Subcutaneous abdominal adipose tissue (tissue), 5 donors: ENCODE measurements around the gene ROBO1.

Experiments used
- H3K27ac ChIP-seq: one replicate; pipeline ENCODE4 v1.7.0; 2013; ENCODE audit warnings: low read depth, mild to moderate bottlenecking, inconsistent platforms, low read length, moderate library complexity
- H3K27me3 ChIP-seq, 5 donors: one replicate each; pipeline ENCODE4 v1.7.0; 2013; ENCODE audit warnings: low read length in 5 of 5, inconsistent platforms in 1 of 5; ENCODE audit not compliant: control insufficient read depth in 5 of 5, insufficient read depth in 4 of 5
- H3K36me3 ChIP-seq, 5 donors: one replicate each; pipeline ENCODE4 v1.7.0; 2013; ENCODE audit warnings: low read length in 5 of 5; ENCODE audit not compliant: control insufficient read depth in 5 of 5, insufficient read depth in 5 of 5
- H3K4me1 ChIP-seq, 5 donors: one replicate each; pipeline ENCODE4 v1.7.0; 2013; ENCODE audit warnings: low read length in 5 of 5, mild to moderate bottlenecking in 3 of 5, moderate library complexity in 1 of 5; ENCODE audit not compliant: control insufficient read depth in 5 of 5, insufficient read depth in 5 of 5
- H3K4me3 ChIP-seq, 5 donors: one replicate each; pipeline ENCODE4 v1.7.0; 2013; ENCODE audit warnings: low read length in 5 of 5, low read depth in 1 of 5
- H3K9ac ChIP-seq, 5 donors: one replicate each; pipeline ENCODE4 v1.7.0; 2013; ENCODE audit warnings: low read length in 5 of 5, mild to moderate bottlenecking in 4 of 5, moderate library complexity in 3 of 5
- H3K9me3 ChIP-seq, 5 donors: one replicate each; pipeline ENCODE4 v1.7.0; 2013; ENCODE audit warnings: low read length in 5 of 5; ENCODE audit not compliant: control insufficient read depth in 5 of 5
- donor health status: healthy.
- donor health status: healthy.
- donor health status: healthy.
- donor health status: healthy.
- donor health status: healthy.

The ROBO1 gene

DNA sequence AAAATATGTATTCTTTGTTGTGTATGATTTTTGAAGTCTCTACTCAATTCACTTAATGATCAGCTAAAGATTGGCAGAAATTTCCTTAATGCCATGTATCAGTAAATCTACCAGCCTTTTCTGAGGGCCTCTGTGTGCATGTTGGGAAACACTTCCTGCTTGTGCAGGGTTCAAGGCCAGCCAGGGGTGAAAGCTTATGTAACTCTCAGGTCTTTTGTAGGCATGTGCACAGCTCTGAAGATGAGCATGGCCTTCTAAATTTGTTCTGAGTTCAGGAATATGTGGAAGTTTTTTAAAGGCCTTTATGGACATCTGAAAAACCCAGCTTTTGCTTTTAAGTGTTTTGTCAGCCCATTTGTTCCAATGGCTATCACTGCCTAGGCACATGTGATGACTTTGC, 82.7 kb downstream of the ROBO1 start:
- Histone ChIP-seq H3K27me3 (no peaks in the 10 kb centered on the region), H3K9ac (no peak overlapping the region), H3K4me3 (no peak overlapping the region), H3K36me3 (no peaks in the 10 kb centered on the region), H3K9me3 (peaks cover 0 to 4% (median 0%) of the 10 kb centered on the region in 5 donors), H3K4me1 (no peaks in the 10 kb centered on the region), H3K27ac (no peak overlapping the region)

DNA sequence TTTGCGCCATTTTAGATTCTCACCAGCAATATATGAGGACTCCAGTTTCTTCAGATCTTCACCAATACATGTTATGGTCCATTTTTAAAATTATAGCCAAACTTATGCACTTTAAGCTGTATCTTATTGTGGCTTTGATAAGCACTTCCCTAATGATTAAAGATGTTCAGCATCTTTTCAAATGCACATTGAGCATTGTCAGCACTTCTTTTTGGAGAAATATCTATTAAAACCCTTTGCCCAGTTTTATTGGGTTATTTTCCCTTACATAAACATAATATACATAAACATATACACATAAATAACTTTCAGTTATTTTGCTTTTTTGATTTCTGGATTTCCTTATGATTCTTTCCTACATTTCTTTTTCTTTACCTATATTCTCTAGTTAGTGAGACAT, 83.8 kb downstream of the ROBO1 start:
- Histone ChIP-seq H3K9me3 (peaks cover 0 to 4% (median 0%) of the 10 kb centered on the region in 5 donors), H3K27ac (no peak overlapping the region), H3K4me1 (no peaks in the 10 kb centered on the region), H3K36me3 (no peaks in the 10 kb centered on the region), H3K27me3 (no peaks in the 10 kb centered on the region), H3K9ac (no peak overlapping the region), H3K4me3 (no peak overlapping the region)

DNA sequence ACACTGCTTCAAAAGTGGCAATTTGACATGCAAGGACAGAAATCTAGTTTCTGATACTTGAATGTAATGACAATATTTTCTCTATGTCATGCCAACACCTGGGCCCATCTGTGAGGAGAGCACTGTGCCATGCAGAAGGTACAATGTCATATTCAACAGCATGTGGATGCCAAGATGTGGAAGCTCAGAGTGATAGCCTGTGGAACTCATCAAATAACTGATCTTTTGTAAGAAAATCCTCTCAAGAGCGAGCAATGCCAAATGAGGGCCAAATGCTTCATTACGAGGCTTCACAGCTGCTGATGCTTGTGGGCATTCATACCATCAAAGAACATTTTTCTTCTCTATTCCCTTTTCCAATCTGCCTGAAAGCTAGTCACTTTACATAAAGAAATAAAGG, 95.1 kb downstream of the ROBO1 start:
- Histone ChIP-seq H3K27me3 (no peaks in the 10 kb centered on the region), H3K36me3 (no peaks in the 10 kb centered on the region), H3K4me3 (no peak overlapping the region), H3K9ac (no peak overlapping the region), H3K27ac (no peak overlapping the region), H3K4me1 (no peaks in the 10 kb centered on the region), H3K9me3 (no peaks in the 10 kb centered on the region)

DNA sequence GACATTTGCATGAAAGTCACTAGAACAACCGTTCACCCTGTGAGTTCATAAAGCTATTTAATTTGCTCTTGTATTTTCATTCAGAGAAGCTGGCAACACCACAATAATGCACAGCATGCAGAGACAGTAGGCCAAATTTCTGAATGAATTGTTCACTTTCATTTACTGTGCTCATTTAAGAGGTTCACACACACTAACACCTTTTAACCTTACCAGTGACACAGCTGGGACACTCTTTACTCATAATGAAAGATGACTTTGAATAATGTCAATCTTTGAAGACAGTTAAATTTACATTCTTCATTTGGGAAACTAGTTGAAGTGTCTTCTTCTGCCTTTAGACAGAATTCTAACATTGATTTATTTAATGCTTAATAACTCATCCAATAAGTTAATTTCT, 95.7 kb downstream of the ROBO1 start:
- Histone ChIP-seq H3K27me3 (no peaks in the 10 kb centered on the region), H3K4me1 (no peaks in the 10 kb centered on the region), H3K36me3 (no peaks in the 10 kb centered on the region), H3K4me3 (no peak overlapping the region), H3K27ac (no peak overlapping the region), H3K9me3 (no peaks in the 10 kb centered on the region), H3K9ac (no peak overlapping the region)

DNA sequence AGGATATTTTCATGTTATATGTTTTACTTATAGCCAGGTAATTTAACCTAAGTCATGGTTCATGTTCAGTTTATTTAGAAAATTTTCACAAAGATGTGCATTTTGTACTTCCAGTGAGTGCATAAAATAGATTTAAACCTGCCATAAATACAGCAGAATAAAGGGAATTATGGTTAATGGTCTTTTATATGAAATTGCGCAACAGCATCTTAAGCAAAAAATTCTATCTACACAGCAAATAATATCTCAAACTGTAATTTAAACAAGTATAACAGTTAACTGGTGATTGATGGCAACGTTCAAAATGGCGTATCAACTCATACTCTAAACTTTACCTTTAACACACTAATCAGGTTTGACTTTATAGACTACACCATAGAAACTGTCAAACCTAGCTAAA, 97.6 kb downstream of the ROBO1 start:
- no peaks in the 10 kb centered on the region for H3K36me3 ChIP-seq
- no peaks in the 10 kb centered on the region for H3K4me1 ChIP-seq
- no peak overlapping the region for H3K9ac ChIP-seq
- no peak overlapping the region for H3K4me3 ChIP-seq
- H3K9me3 ChIP-seq = no peaks in the 10 kb centered on the region
- no peak overlapping the region for H3K27ac ChIP-seq
- H3K27me3 ChIP-seq = no peaks in the 10 kb centered on the region

DNA sequence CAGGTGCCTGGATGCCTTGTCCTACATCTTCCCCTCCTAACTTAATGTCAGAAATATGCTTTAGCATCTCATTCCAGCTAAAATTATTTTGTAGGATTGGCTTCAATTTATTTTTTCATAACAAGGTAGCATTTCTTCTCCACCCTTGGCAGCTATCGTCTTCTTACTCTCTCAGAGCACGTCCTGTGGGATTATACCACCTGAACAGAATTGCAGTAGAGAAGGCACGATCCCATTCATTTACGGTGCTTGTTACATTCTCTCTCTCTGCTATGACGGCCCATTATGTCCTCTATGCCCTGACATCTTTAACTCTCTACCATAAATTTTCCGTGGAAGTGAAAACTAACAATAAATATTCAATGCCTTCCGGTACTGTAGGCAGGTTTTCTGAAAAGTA, 103.3 kb downstream of the ROBO1 start:
- Histone ChIP-seq H3K27ac (no peak overlapping the region), H3K27me3 (no peaks in the 10 kb centered on the region), H3K4me1 (no peaks in the 10 kb centered on the region), H3K36me3 (no peaks in the 10 kb centered on the region), H3K4me3 (no peak overlapping the region), H3K9ac (no peak overlapping the region), H3K9me3 (peaks cover 0 to 6% (median 0%) of the 10 kb centered on the region in 5 donors)

DNA sequence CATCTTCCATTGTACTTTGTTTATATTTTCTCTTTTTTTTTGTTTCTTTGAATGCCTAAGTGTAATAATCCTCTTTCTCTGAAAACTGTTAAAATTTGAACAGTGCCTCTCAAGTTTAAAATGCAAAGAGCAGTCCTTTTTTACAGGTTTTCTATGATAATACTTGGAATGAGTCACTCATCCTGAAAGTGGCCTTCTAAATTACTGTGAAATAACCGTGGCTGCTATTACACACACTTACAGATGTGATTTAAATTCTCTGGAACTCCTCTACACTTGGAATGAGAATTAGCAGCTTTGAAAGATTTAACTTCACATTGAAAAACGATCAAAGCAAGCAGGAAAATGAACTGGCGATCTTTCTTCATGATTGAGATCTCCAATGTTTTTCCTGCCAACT, 105.9 kb downstream of the ROBO1 start:
- H3K27me3 ChIP-seq = no peaks in the 10 kb centered on the region
- peaks cover 0 to 6% (median 0%) of the 10 kb centered on the region in 5 donors for H3K9me3 ChIP-seq
- H3K9ac ChIP-seq = no peak overlapping the region
- H3K27ac ChIP-seq = no peak overlapping the region
- no peak overlapping the region for H3K4me3 ChIP-seq
- H3K4me1 ChIP-seq = no peaks in the 10 kb centered on the region
- H3K36me3 ChIP-seq = no peaks in the 10 kb centered on the region

DNA sequence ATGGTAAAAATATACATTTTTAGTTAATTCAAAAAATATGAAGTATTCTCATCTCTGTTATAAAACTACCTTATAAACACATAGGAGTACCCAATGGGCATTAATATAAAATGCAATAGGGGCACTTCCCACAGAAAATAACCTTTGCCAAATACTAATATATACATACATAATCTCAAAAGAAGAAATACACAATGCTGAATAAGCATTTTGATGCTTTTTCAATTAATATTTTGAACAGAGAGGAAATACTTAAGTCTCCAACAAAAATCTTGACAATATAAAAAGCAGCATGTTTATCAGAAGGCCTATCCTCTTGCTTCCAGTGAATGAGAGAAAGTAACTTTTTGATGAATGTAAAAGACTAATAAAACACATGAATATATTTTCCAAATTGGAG, 110.7 kb downstream of the ROBO1 start:
- Histone ChIP-seq H3K4me3 (no peak overlapping the region), H3K27ac (no peak overlapping the region), H3K36me3 (no peaks in the 10 kb centered on the region)

DNA sequence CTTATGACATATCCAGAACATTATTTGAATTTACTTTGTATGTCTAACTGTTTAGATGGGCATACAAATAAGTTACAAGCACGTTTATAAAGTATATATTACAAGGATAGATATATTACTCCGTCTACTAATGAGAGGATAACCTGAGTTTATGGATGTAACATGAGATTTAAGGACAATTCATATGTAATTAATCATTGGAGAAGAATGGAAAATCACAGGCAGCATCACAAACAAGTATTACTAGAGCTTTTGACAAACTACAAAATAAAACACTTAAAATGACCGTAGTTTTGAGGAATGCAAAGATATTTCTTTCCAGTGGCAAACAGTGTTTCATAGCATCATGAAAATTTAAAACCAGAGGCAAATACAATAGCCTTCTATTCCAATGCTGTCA, 113.8 kb downstream of the ROBO1 start:
- Histone ChIP-seq H3K27me3 (no peaks in the 10 kb centered on the region), H3K9ac (no peak overlapping the region), H3K9me3 (no peaks in the 10 kb centered on the region), H3K36me3 (no peaks in the 10 kb centered on the region), H3K4me3 (no peak overlapping the region), H3K4me1 (peaks cover 0 to 5% (median 0%) of the 10 kb centered on the region in 5 donors), H3K27ac (no peak overlapping the region)

More for the DNA sequence above, 110.7 kb downstream of the ROBO1 start:
- no peaks in the 10 kb centered on the region for H3K4me1 ChIP-seq
- no peak overlapping the region for H3K9ac ChIP-seq
- H3K9me3 ChIP-seq = peaks cover 0 to 6% (median 0%) of the 10 kb centered on the region in 5 donors
- no peaks in the 10 kb centered on the region for H3K27me3 ChIP-seq

DNA sequence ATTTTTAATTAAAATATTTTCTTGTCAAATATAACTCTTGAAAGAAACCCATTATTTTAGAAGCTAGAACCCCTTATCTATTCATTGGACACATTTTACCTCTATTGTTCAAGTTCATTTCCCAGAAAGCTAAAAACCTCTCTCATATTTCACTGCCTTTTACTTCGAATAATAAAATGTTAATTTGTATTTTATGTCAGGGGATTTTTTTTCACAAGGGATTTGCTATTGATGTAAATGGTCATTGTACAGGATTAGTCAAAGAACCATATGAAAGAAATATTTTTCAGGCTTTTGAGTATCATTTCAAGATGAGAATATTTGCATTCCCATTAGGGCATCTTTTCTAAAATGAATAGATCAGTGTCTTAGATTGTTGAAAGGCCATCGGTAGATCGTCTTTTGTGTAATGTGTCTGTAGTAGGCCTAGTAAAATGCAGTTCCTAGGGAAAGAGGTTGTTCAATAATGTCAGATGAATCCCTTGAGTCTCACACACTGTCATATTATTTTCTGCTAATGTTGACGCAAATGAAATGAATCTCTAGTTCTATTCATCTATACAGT, 114.5 kb downstream of the ROBO1 start:
- H3K27ac ChIP-seq = no peak overlapping the region
- no peaks in the 10 kb centered on the region for H3K27me3 ChIP-seq
- H3K9ac ChIP-seq = no peak overlapping the region
- H3K9me3 ChIP-seq = no peaks in the 10 kb centered on the region
- no peaks in the 10 kb centered on the region for H3K36me3 ChIP-seq
- no peak overlapping the region for H3K4me3 ChIP-seq
- H3K4me1 ChIP-seq = peaks cover 0 to 5% (median 0%) of the 10 kb centered on the region in 5 donors
